ENCODE results near the gene MRPL21.
A peak's percentile ranks its signal among the peaks of the same experiment; 100 is the strongest.
"Not testable (repeated sequence)": the region's sequence is repeated elsewhere in the genome, so short reads cannot be mapped to it uniquely, and the experiment has no call there.

MRPL21 gene

DNA sequence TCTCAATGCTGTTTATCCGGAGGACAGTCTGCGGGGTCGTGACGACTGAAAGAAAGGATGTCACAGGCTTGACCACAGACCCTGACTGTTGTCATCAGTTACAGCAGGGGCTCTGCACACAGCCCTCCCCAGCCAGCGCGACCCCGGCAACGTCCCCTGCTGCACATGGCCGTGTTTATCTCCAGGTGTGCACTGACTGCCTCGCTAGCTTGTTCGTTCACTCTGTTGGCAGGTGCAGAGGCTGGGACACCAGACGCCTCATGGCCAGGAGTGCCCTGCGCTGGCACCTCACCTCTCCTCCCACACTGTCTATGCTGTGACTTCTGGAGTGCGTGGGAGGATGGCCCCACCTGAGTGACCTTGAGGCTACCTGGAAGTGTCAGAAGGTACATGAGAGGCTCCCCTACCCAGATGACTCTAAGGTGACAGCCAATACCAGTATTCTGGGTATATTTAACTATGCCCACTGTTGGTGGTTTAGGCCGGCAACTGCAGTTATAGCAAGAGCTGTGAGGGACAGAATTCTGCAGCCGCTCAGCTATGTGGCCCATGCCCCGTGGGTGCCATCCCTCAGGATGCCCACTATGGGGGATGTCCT lies 12.2 kb downstream of the MRPL21 start:
- no peak for DNase-seq
- Histone ChIP-seq H3K27ac (no peak overlapping the region), H3K27me3 (ENCODE audit: insufficient read depth, low read depth, severe bottlenecking) (no peaks in the 10 kb centered on the region), H3K4me3 (ENCODE audit: low read depth, low read length) (no peak overlapping the region), H3K36me3 (peaks cover 61% of the 10 kb centered on the region), H3K9me3 (ENCODE audit: severe bottlenecking) (no peaks in the 10 kb centered on the region)
- no peak for TF ChIP-seq CTCF (IDR thresholded peaks at IDR 0.05; ENCODE audit: low read depth, low read length)

DNA sequence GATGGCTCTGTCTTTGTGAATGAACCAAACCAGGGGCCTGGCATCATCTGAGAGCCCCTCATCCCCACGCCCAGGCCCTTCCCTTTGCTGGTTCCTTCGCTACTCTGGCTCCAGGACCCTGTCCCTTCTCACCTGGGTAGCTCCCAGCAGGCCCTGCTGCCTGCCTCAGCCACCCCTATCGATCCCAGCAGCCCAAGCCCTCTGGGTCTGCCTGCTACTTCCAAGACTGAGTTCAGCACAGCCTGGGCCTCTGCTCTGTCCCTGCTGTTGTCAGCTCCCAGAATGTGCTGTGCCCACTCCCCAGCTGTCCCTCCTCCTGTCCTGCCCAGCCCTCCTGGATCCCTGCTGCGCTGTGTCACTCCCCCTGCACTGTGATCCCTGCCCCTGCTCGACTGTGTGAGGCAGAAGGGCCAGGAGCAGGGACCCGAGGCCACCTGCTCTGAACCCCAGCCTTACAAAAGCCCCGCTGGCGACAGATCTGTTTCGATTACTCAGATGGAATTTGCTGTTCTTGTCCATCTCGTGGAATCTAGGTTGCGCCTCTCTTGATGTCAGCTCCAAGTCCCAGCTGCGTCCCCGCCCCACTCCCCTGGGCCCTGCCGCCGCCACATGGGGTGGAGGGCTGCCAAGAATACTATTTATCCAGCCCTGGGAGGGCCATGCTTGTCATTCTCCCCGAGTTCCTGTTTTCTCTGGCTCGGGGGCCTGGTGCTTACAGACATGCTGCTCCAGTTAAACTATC lies 13.0 kb downstream of the MRPL21 start:
- H3K27me3 ChIP-seq (ENCODE audit: insufficient read depth, low read depth, severe bottlenecking): no peaks in the 10 kb centered on the region
- peaks cover 53% of the 10 kb centered on the region for H3K36me3 ChIP-seq
- no peak overlapping the region for H3K27ac ChIP-seq
- DNase-seq: no peak
- no peaks in the 10 kb centered on the region for H3K9me3 ChIP-seq (ENCODE audit: severe bottlenecking)
- H3K4me3 ChIP-seq (ENCODE audit: low read depth, low read length): no peak overlapping the region
- no peak for TF ChIP-seq CTCF (IDR thresholded peaks at IDR 0.05; ENCODE audit: low read depth, low read length)

- Histone ChIP-seq H3K36me3 (peaks cover 46% of the 10 kb centered on the region), H3K27ac (no peak overlapping the region), H3K9me3 (ENCODE audit: severe bottlenecking) (no peaks in the 10 kb centered on the region), H3K4me3 (ENCODE audit: low read depth, low read length) (no peak overlapping the region), H3K27me3 (ENCODE audit: insufficient read depth, low read depth, severe bottlenecking) (no peaks in the 10 kb centered on the region)
- peak; percentile 31 for DNase-seq
- peak; percentile 61 for TF ChIP-seq CTCF (IDR thresholded peaks at IDR 0.05; ENCODE audit: low read depth, low read length)
These were observed 13.6 kb downstream of the MRPL21 start for GRCh38 chr11:68889948-68890446.

- not testable (repeated sequence) for H3K27ac ChIP-seq; DNase-seq; H3K27me3 ChIP-seq (ENCODE audit: insufficient read depth, low read depth, severe bottlenecking); H3K4me3 ChIP-seq (ENCODE audit: low read depth, low read length); H3K9me3 ChIP-seq (ENCODE audit: severe bottlenecking); H3K36me3 ChIP-seq
These were observed 18.8 kb downstream of the MRPL21 start for GRCh38 chr11:68884827-68885226.

DNA sequence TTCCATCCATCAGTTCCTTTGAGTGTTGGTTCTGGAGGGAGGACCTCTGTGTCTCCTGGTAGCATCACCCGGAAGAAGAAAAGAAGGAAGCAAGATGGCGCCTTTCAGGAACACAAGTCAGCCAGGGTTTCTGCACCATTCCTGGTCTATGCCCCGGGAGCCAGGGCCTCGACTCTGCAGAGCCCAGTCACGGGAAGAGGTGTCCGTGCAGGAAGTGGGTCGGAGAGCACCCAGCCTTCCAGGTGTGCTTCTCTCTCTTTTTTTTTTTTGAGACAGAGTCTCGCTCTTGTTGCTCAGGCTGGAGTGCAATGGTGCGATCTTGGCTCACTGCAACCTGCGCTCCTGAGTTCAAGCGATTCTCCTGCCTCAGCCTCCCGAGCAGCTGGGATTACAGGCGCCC lies 21.2 kb downstream of the MRPL21 start:
- Histone ChIP-seq H3K36me3 (no peaks in the 10 kb centered on the region), H3K9me3 (ENCODE audit: severe bottlenecking) (no peaks in the 10 kb centered on the region), H3K27ac (no peak overlapping the region), H3K27me3 (ENCODE audit: insufficient read depth, low read depth, severe bottlenecking) (no peaks in the 10 kb centered on the region), H3K4me3 (ENCODE audit: low read depth, low read length) (no peak overlapping the region)
- no peak for DNase-seq
- no peak for TF ChIP-seq CTCF (IDR thresholded peaks at IDR 0.05; ENCODE audit: low read depth, low read length)

GRCh38 chr11:68881320-68881719 lies 22.3 kb downstream of the MRPL21 start:
- Histone ChIP-seq H3K36me3 (no peaks in the 10 kb centered on the region), H3K27me3 (ENCODE audit: insufficient read depth, low read depth, severe bottlenecking) (no peaks in the 10 kb centered on the region), H3K9me3 (ENCODE audit: severe bottlenecking) (no peaks in the 10 kb centered on the region), H3K4me3 (ENCODE audit: low read depth, low read length) (no peak overlapping the region), H3K27ac (no peak overlapping the region)
- TF ChIP-seq CTCF (IDR thresholded peaks at IDR 0.05; ENCODE audit: low read depth, low read length): no peak
- no peak for DNase-seq
